K562 (cell line): ENCODE data around the gene CHRNE. TPM values are rescaled to one million over a fixed set of nuclear protein-coding genes. Genes with fewer than 3 reads are reported as not detected.

Experiments
- SREBF1 ChIP-seq: fragments of 150-350 bp; IDR thresholded peaks from 2 replicates; pipeline ENCODE4 v1.6.1; 2014; ENCODE audit warnings: antibody characterized with exemption, low read depth, low read length, borderline replicate concordance
- XRCC3 ChIP-seq: fragments of 450-650 bp; IDR thresholded peaks from 2 replicates; pipeline ENCODE4 v1.6.1; 2017; ENCODE audit warnings: mild to moderate bottlenecking, moderate library complexity
- XRCC5 ChIP-seq: fragments of 200-400 bp; formaldehyde crosslinking; IDR thresholded peaks from 2 replicates; pipeline ENCODE4 v1.6.1; 2017; ENCODE audit warnings: low read depth, mild to moderate bottlenecking, low read length
- ZNF41 ChIP-seq: fragments of 250-450 bp; sonication (Bioruptor Pico); conservative IDR thresholded peaks from 2 replicates; pipeline ENCODE4 v1.4.0; 2020; ENCODE audit warnings: mild to moderate bottlenecking
- polyA plus RNA-seq, 8 experiments: library from polyadenylated mRNA; depleted of rRNA in 4 of 8; stranded (reverse) in 5 of 8; unstranded in 3 of 8; fragments of >200 nt; fragmentation: Nextera tagmentation in 2 of 8; fragmentation: Illumina TruSeq in 1 of 8; extraction: Ambion mirVana in 2 of 8; extraction: Trizol in 1 of 8; gene quantifications; 2 replicates each; pipeline versions ENCODE4 v1.2.1 to v1.2.3, GENCODE V29; 2011 to 2014; ENCODE audit warnings: inconsistent platforms in 1 of 8, missing spikeins in 1 of 8
- total RNA-seq, 7 experiments: library from RNA; depleted of rRNA in 6 of 7; stranded (reverse); fragments of >200 nt in 6 of 7; fragmentation: Illumina TruSeq in 2 of 7; extraction: Trizol in 2 of 7; gene quantifications; 2 replicates each; pipeline versions ENCODE4 v1.2.1 to v1.2.3, GENCODE V29; 2011 to 2021; ENCODE audit warnings: low replicate concordance in 1 of 7
- TF ChIP-seq, protein P1 (sequence below): fragments of 450-650 bp; IDR thresholded peaks from 2 replicates; pipeline ENCODE4 v1.6.1; 2016; ENCODE audit warnings: mild to moderate bottlenecking, moderate library complexity
- TF ChIP-seq, protein P2 (sequence below): fragments of 250-450 bp; sonication (Bioruptor Pico); IDR thresholded peaks from 2 replicates; pipeline ENCODE4 v1.5.0; 2020; ENCODE audit warnings: mild to moderate bottlenecking, borderline replicate concordance

CHRNE gene
- total and polyA plus RNA-seq, 9 of the 15 experiments (the other 6 are each of a cell fraction or from before 2014, with no cell fraction given), result not detected

DNA sequence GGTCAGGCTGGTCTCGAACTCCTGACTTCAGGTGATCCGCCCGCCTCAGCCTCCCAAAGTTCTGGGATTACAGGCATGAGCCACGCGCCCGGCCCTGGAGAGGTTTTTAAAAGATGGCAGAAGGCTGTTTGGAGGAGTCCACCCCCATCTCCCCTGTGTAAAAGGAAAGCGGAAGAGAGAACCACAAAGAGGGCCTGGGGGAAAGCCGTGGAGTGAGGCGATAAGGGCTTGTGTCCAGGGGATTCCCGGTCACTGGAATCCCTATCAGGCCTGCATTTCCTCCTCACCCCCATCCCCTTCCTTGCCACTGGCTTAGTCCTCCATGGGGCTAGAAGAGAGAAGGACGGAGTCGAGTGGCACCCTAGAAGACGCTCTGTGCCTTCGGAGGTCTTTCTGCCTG, 29.1 kb upstream of the CHRNE start, which contains the start of gene GP1BA (continued):
- TF ChIP-seq, protein P1, sequence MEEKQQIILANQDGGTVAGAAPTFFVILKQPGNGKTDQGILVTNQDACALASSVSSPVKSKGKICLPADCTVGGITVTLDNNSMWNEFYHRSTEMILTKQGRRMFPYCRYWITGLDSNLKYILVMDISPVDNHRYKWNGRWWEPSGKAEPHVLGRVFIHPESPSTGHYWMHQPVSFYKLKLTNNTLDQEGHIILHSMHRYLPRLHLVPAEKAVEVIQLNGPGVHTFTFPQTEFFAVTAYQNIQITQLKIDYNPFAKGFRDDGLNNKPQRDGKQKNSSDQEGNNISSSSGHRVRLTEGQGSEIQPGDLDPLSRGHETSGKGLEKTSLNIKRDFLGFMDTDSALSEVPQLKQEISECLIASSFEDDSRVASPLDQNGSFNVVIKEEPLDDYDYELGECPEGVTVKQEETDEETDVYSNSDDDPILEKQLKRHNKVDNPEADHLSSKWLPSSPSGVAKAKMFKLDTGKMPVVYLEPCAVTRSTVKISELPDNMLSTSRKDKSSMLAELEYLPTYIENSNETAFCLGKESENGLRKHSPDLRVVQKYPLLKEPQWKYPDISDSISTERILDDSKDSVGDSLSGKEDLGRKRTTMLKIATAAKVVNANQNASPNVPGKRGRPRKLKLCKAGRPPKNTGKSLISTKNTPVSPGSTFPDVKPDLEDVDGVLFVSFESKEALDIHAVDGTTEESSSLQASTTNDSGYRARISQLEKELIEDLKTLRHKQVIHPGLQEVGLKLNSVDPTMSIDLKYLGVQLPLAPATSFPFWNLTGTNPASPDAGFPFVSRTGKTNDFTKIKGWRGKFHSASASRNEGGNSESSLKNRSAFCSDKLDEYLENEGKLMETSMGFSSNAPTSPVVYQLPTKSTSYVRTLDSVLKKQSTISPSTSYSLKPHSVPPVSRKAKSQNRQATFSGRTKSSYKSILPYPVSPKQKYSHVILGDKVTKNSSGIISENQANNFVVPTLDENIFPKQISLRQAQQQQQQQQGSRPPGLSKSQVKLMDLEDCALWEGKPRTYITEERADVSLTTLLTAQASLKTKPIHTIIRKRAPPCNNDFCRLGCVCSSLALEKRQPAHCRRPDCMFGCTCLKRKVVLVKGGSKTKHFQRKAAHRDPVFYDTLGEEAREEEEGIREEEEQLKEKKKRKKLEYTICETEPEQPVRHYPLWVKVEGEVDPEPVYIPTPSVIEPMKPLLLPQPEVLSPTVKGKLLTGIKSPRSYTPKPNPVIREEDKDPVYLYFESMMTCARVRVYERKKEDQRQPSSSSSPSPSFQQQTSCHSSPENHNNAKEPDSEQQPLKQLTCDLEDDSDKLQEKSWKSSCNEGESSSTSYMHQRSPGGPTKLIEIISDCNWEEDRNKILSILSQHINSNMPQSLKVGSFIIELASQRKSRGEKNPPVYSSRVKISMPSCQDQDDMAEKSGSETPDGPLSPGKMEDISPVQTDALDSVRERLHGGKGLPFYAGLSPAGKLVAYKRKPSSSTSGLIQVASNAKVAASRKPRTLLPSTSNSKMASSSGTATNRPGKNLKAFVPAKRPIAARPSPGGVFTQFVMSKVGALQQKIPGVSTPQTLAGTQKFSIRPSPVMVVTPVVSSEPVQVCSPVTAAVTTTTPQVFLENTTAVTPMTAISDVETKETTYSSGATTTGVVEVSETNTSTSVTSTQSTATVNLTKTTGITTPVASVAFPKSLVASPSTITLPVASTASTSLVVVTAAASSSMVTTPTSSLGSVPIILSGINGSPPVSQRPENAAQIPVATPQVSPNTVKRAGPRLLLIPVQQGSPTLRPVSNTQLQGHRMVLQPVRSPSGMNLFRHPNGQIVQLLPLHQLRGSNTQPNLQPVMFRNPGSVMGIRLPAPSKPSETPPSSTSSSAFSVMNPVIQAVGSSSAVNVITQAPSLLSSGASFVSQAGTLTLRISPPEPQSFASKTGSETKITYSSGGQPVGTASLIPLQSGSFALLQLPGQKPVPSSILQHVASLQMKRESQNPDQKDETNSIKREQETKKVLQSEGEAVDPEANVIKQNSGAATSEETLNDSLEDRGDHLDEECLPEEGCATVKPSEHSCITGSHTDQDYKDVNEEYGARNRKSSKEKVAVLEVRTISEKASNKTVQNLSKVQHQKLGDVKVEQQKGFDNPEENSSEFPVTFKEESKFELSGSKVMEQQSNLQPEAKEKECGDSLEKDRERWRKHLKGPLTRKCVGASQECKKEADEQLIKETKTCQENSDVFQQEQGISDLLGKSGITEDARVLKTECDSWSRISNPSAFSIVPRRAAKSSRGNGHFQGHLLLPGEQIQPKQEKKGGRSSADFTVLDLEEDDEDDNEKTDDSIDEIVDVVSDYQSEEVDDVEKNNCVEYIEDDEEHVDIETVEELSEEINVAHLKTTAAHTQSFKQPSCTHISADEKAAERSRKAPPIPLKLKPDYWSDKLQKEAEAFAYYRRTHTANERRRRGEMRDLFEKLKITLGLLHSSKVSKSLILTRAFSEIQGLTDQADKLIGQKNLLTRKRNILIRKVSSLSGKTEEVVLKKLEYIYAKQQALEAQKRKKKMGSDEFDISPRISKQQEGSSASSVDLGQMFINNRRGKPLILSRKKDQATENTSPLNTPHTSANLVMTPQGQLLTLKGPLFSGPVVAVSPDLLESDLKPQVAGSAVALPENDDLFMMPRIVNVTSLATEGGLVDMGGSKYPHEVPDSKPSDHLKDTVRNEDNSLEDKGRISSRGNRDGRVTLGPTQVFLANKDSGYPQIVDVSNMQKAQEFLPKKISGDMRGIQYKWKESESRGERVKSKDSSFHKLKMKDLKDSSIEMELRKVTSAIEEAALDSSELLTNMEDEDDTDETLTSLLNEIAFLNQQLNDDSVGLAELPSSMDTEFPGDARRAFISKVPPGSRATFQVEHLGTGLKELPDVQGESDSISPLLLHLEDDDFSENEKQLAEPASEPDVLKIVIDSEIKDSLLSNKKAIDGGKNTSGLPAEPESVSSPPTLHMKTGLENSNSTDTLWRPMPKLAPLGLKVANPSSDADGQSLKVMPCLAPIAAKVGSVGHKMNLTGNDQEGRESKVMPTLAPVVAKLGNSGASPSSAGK, result no peak
- TF ChIP-seq XRCC3 (no peak), XRCC5 (no peak), SREBF1 (no peak), ZNF41 (CRISPR knock-in tag) (no peak)
- TF ChIP-seq, protein P2, sequence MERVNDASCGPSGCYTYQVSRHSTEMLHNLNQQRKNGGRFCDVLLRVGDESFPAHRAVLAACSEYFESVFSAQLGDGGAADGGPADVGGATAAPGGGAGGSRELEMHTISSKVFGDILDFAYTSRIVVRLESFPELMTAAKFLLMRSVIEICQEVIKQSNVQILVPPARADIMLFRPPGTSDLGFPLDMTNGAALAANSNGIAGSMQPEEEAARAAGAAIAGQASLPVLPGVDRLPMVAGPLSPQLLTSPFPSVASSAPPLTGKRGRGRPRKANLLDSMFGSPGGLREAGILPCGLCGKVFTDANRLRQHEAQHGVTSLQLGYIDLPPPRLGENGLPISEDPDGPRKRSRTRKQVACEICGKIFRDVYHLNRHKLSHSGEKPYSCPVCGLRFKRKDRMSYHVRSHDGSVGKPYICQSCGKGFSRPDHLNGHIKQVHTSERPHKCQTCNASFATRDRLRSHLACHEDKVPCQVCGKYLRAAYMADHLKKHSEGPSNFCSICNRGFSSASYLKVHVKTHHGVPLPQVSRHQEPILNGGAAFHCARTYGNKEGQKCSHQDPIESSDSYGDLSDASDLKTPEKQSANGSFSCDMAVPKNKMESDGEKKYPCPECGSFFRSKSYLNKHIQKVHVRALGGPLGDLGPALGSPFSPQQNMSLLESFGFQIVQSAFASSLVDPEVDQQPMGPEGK (CRISPR knock-in tag), result no peak
